Mesothelial cell of epicardium (in vitro differentiated cells): Measurements from ENCODE around the gene LRIF1. TPM values are rescaled to one million over a fixed set of nuclear protein-coding genes. Genes with fewer than 3 reads are reported as not detected.

Experiments used
- DNase-seq, 2 experiments: peaks; one replicate each; pipeline ENCODE4 v3.0.0; 2021; ENCODE audit warnings: low spot score in 2 of 2; ENCODE audit not compliant: unreplicated experiment in 2 of 2
- H3K27ac Mint-ChIP-seq: 2 replicates; pipeline ENCODE4 v1.8.0; 2021; ENCODE audit warnings: mixed read lengths
- H3K27me3 Mint-ChIP-seq: 2 replicates; pipeline ENCODE4 v1.8.0; 2021; ENCODE audit warnings: low read depth, mixed read lengths
- H3K36me3 Mint-ChIP-seq: 2 replicates; pipeline ENCODE4 v1.8.0; 2021; ENCODE audit warnings: mixed read lengths
- H3K4me1 Mint-ChIP-seq: 2 replicates; pipeline ENCODE4 v1.8.0; 2021; ENCODE audit warnings: mixed read lengths
- H3K4me3 Mint-ChIP-seq: 2 replicates; pipeline ENCODE4 v1.8.0; 2021; ENCODE audit warnings: mild to moderate bottlenecking, moderate library complexity, mixed read lengths
- H3K9me3 Mint-ChIP-seq: 2 replicates; pipeline ENCODE4 v1.8.0; 2021; ENCODE audit warnings: mixed read lengths
- total RNA-seq: library from RNA; stranded (reverse); gene quantifications from 3 replicates; pipeline ENCODE4 v1.2.1, GENCODE V29; 2021
- TF ChIP-seq, protein P1 (sequence below): fragments of 200-600 bp; sonication (generic); IDR thresholded peaks from one replicate; pipeline ENCODE4 v1.5.0; 2021; ENCODE audit warnings: antibody characterized with exemption; ENCODE audit not compliant: unreplicated experiment

Gene LRIF1
- total RNA-seq, 1 donor from 2014 or later = 7.8 TPM

DNA sequence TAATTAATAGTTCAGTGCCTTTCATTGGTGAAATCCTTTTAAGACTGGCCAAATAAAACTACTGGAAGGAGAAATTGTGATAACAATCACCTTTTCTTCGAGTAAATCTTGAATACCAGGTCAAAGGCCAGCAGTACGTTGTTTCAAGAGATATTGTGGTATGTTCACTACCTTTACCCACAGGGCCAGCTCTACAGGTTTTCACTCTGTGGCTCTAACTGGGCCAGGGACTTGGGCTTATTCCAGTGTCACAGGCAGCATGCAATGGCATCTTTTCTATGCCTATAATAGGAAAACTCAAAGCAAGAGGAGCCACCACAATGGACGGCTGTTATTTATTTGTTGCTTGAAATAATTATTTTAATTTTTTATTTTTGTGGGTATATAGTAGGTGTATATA is 26.8 kb upstream of the LRIF1 start:
- H3K4me1 Mint-ChIP-seq = no peaks in the 10 kb centered on the region
- DNase-seq = no peak
- TF ChIP-seq, protein P1, sequence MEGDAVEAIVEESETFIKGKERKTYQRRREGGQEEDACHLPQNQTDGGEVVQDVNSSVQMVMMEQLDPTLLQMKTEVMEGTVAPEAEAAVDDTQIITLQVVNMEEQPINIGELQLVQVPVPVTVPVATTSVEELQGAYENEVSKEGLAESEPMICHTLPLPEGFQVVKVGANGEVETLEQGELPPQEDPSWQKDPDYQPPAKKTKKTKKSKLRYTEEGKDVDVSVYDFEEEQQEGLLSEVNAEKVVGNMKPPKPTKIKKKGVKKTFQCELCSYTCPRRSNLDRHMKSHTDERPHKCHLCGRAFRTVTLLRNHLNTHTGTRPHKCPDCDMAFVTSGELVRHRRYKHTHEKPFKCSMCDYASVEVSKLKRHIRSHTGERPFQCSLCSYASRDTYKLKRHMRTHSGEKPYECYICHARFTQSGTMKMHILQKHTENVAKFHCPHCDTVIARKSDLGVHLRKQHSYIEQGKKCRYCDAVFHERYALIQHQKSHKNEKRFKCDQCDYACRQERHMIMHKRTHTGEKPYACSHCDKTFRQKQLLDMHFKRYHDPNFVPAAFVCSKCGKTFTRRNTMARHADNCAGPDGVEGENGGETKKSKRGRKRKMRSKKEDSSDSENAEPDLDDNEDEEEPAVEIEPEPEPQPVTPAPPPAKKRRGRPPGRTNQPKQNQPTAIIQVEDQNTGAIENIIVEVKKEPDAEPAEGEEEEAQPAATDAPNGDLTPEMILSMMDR = no peak
- H3K4me3 Mint-ChIP-seq = no peak overlapping the region
- no peak overlapping the region for H3K27ac Mint-ChIP-seq
- no peaks in the 10 kb centered on the region for H3K36me3 Mint-ChIP-seq
- H3K27me3 Mint-ChIP-seq = peaks cover 2% of the 10 kb centered on the region
- peaks cover 27% of the 10 kb centered on the region for H3K9me3 Mint-ChIP-seq

DNA sequence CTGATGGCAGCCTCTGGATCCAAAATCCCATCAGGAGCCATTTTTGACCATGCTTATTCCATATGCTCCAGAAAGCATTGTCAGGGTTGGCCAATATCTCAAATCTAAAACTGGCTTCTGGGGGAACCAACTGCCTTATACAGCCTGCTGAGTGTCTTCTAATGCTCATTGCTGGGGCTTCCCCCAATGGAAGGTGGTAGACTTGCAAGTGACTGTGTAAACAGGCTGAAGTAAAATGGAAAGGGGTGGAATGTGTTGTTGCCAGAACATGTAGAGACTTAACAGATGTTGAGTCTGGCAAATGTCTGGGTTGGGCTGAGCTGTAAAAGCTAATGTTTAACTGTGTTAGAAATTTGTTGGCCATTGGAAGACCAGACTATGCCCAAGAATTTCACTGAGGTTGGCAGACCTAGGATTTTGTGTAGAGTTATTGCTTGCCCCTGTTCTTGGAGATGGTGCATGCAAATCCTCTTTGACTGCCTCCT is 22.7 kb upstream of the LRIF1 start:
- peaks cover 40% of the 10 kb centered on the region for H3K9me3 Mint-ChIP-seq
- H3K4me1 Mint-ChIP-seq = no peaks in the 10 kb centered on the region
- TF ChIP-seq, protein P1 = no peak
- peaks cover 4% of the 10 kb centered on the region for H3K27me3 Mint-ChIP-seq
- H3K4me3 Mint-ChIP-seq = no peak overlapping the region
- no peaks in the 10 kb centered on the region for H3K36me3 Mint-ChIP-seq
- H3K27ac Mint-ChIP-seq = no peak overlapping the region
- DNase-seq = no peak

DNA sequence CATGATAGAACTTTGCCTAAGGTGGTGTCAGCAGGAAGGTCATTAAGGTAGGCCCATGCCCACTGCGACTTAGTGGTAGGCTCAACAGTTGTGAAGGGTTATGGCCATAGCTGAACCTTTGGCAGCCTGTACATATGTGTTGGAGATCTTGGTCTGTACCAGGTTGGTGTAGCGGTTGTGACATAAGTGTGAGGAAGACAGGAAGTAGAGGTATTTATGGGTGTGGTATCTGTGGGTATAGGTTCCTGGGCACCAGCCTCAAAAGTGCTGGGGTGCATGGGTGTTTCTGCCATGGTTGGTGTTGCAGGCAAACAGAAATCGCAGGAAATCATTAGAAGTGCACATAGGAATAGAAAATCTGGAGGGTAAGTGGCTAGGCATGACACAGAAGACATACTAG is 18.6 kb upstream of the LRIF1 start:
- H3K27me3 Mint-ChIP-seq = peaks cover 4% of the 10 kb centered on the region
- TF ChIP-seq, protein P1 = no peak
- DNase-seq = no peak
- H3K36me3 Mint-ChIP-seq = no peaks in the 10 kb centered on the region
- H3K4me1 Mint-ChIP-seq = no peaks in the 10 kb centered on the region
- H3K9me3 Mint-ChIP-seq = peaks cover 43% of the 10 kb centered on the region
- no peak overlapping the region for H3K4me3 Mint-ChIP-seq
- H3K27ac Mint-ChIP-seq = no peak overlapping the region

DNA sequence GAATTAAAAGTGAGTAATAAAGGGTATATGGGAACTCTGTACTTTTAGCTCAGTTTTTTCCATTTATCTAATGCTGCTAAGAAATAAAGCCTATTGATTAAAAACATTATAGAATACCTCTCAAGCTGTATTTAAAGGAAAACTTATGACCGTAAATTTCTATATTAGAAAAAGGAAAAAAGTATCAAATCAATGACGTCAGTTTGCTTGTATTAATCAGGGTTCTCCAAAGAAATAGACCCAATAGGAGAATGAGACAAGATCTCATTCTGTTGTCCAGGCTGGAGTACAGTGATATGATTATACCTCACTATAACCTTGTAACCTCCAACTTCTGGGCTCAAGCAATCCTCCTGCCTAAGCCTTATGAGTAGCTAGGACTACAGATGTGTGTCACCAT is 15.4 kb upstream of the LRIF1 start:
- no peaks in the 10 kb centered on the region for H3K4me1 Mint-ChIP-seq
- peaks cover 46% of the 10 kb centered on the region for H3K9me3 Mint-ChIP-seq
- no peak for DNase-seq
- H3K27ac Mint-ChIP-seq = no peak overlapping the region
- TF ChIP-seq, protein P1 = no peak
- H3K27me3 Mint-ChIP-seq = no peaks in the 10 kb centered on the region
- no peak overlapping the region for H3K4me3 Mint-ChIP-seq
- no peaks in the 10 kb centered on the region for H3K36me3 Mint-ChIP-seq

DNA sequence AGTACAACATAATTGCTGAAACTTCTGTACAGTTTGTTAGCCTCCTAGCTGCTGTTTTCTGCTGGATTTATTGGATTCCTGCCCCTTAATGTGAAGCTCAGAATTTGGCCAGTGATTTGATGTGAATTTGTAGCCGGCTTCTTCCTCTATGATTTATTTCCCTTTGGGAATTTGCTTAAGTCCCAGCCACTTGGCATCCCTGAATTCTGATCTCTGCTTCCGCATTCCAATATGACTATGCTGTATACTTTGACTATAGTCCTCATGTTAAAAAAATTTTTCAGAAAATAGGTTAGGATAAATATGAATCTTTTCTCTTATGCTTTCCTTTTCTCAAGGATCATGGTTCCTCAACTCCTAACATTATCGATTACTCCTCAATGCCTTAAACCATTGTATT is 12.4 kb upstream of the LRIF1 start:
- Mint-ChIP-seq H3K4me3 (no peak overlapping the region), H3K4me1 (no peaks in the 10 kb centered on the region), H3K27me3 (peaks cover 9% of the 10 kb centered on the region), H3K9me3 (peaks cover 56% of the 10 kb centered on the region), H3K27ac (no peak overlapping the region), H3K36me3 (no peaks in the 10 kb centered on the region)
- DNase-seq = no peak
- TF ChIP-seq, protein P1 = no peak

DNA sequence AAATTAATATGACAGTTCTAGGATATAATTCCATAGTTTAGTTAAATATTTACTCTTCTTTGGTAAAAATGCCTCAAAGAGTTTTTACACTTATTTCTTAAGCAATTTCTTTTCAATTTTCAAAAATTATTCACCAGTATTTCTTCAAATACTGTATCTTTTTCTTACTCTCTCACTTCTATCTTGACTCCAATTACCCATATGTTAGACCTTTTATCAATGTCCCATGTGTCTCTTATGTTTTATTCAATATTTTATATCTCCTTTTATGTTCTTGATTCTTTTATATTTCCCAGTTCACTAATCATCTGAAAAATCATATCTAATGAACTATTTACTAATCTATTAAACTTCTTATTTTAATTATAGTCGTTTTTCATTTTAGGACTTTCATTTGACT is 11.5 kb upstream of the LRIF1 start:
- Mint-ChIP-seq H3K27me3 (peaks cover 13% of the 10 kb centered on the region), H3K27ac (no peak overlapping the region), H3K9me3 (peaks cover 55% of the 10 kb centered on the region), H3K4me3 (no peak overlapping the region), H3K4me1 (no peaks in the 10 kb centered on the region), H3K36me3 (no peaks in the 10 kb centered on the region)
- DNase-seq = no peak
- TF ChIP-seq, protein P1 = no peak
